Testis (tissue), 3 donors: ENCODE measurements around the gene ZNF304. TPM values are rescaled to one million over a fixed set of nuclear protein-coding genes. Genes with fewer than 3 reads are reported as not detected.

ENCODE experiments used
- DNase-seq: peaks from one replicate; pipeline ENCODE4 v3.0.0-alpha.2; 2019
- H3K27ac ChIP-seq, 2 donors: fragments of 200-600 bp; sonication (generic); one replicate each; pipeline ENCODE4 v1.5.1; 2019
- H3K27me3 ChIP-seq: fragments of 200-600 bp; sonication (generic); one replicate; pipeline ENCODE4 v1.5.1; 2019
- H3K36me3 ChIP-seq: fragments of 200-600 bp; sonication (generic); one replicate; pipeline ENCODE4 v1.5.1; 2017; ENCODE audit warnings: low read depth; ENCODE audit errors: missing control alignments
- H3K4me1 ChIP-seq: fragments of 200-600 bp; sonication (generic); one replicate; pipeline ENCODE4 v1.5.1; 2019
- H3K4me3 ChIP-seq, 2 donors: fragments of 200-600 bp; sonication (generic); one replicate each; pipeline ENCODE4 v1.5.1; 2017 to 2019
- H3K9me3 ChIP-seq: fragments of 200-600 bp; sonication (generic); one replicate; pipeline ENCODE4 v1.5.1; 2017
- CTCF ChIP-seq, 3 experiments: fragments of 450-650 bp in 2 of 3; fragments of 200-600 bp in 1 of 3; sonication (generic) in 1 of 3; IDR thresholded peaks; one replicate each; pipeline ENCODE4 v1.5.1; 2016 to 2019; ENCODE audit warnings: antibody characterized with exemption in 3 of 3, mild to moderate bottlenecking in 2 of 3, moderate library complexity in 1 of 3
- POLR2A ChIP-seq: fragments of 450-650 bp; IDR thresholded peaks from one replicate; pipeline ENCODE4 v1.6.1; 2017; ENCODE audit warnings: antibody characterized with exemption, mild to moderate bottlenecking, moderate library complexity
- WGBS, 2 donors: methylation state at CpG; one replicate each; pipeline ENCODE4 v1.1.5; 2018; 5-methylcytosine and 5-hydroxymethylcytosine counted together
- intact Hi-C: fragments of 100-400 bp; cut with DNase I; formaldehyde crosslinking; loops from one replicate; pipeline ENCODE4 v1.15.1; 2023; ENCODE audit warnings: low total_unique reads
- polyA plus RNA-seq: library from polyadenylated mRNA; stranded (reverse); fragments of 350-450 nt; fragmentation: Illumina TruSeq; extraction: RNeasy Lipid Tissue Mini Kit (QIAGEN cat#74804); gene quantifications from one replicate; pipeline ENCODE4 v1.2.3, GENCODE V29; 2014; ENCODE audit warnings: low read depth, low replicate concordance; ENCODE audit not compliant: insufficient read depth
- total RNA-seq, 2 donors: library from RNA; depleted of rRNA; stranded (reverse); fragments of >200 nt; gene quantifications; one replicate each; pipeline ENCODE4 v1.2.3, GENCODE V29; 2016

The ZNF304 gene
- total and polyA plus RNA-seq, 3 donors from 2014 or later: 9.5 to 11.4 (median 10.8) TPM

- H3K9me3 ChIP-seq: no peaks in the 10 kb centered on the region
- no peaks in the 10 kb centered on the region for H3K4me1 ChIP-seq
- TF ChIP-seq CTCF (IDR thresholded peaks at IDR 0.05): no peak
- TF ChIP-seq POLR2A: no peak
- H3K36me3 ChIP-seq: no peaks in the 10 kb centered on the region
- DNase-seq: no peak
- intact Hi-C loops: no loop called here
- no peak overlapping the region for H3K4me3 ChIP-seq
- H3K27me3 ChIP-seq: no peaks in the 10 kb centered on the region
- H3K27ac ChIP-seq: no peak overlapping the region
- WGBS, 2 donors: 85 to 86% methylated on average over 4 to 9 of the region's 9 CpGs
These were observed 52.9 kb downstream of the ZNF304 start for GRCh38 chr19:57403737-57404563.

GRCh38 chr19:57406516-57407123 lies 55.5 kb downstream of the ZNF304 start:
- H3K27me3 ChIP-seq: no peaks in the 10 kb centered on the region
- H3K36me3 ChIP-seq: no peaks in the 10 kb centered on the region
- no peak overlapping the region for H3K27ac ChIP-seq
- H3K4me1 ChIP-seq: peaks cover 1% of the 10 kb centered on the region
- no peak overlapping the region for H3K4me3 ChIP-seq
- no peaks in the 10 kb centered on the region for H3K9me3 ChIP-seq
- intact Hi-C loops: no loop called here
- 34 to 39% methylated on average over 5 to 8 of the region's 8 CpGs for WGBS, 2 donors
- TF ChIP-seq POLR2A (no peak), CTCF (IDR thresholded peaks at IDR 0.05) (peak in 1 of 3 experiments; percentile 51)
- DNase-seq: peak; percentile 78

Other genes starting within 250 kb of the ZNF304 start
- 1 to 10 TPM; 2.9 to 4.6 TPM for gene USP29, start 231.3 kb upstream of the ZNF304 start, total RNA-seq
- 9.9 TPM for gene USP29, start 231.3 kb upstream of the ZNF304 start, polyA plus RNA-seq
- under 1 TPM in 1 of 2 donors, not detected in 1; 0.19 TPM for gene ZIM3, start 206.1 kb upstream of the ZNF304 start, total RNA-seq
- not detected for gene ZIM3, start 206.1 kb upstream of the ZNF304 start, polyA plus RNA-seq
- gene DUXA, start 183.8 kb upstream of the ZNF304 start, total RNA-seq: under 1 TPM; 0.31 to 0.87 TPM
- not detected for gene DUXA, start 183.8 kb upstream of the ZNF304 start, polyA plus RNA-seq
- 10 to 100 TPM; 47.6 to 48.3 TPM for gene ZNF264, start 159.8 kb upstream of the ZNF304 start, total RNA-seq
- gene ZNF264, start 159.8 kb upstream of the ZNF304 start, polyA plus RNA-seq: 28.7 TPM
- 10 to 100 TPM; 33.8 to 35.1 TPM for gene AURKC, start 120.2 kb upstream of the ZNF304 start, total RNA-seq
- 109 TPM for gene AURKC, start 120.2 kb upstream of the ZNF304 start, polyA plus RNA-seq
- 10 to 100 TPM; 19.6 to 23.0 TPM for gene ZNF805, start 110.6 kb upstream of the ZNF304 start, total RNA-seq
- 6.8 TPM for gene ZNF805, start 110.6 kb upstream of the ZNF304 start, polyA plus RNA-seq
- 10 to 100 TPM; 59.5 to 65.9 TPM for gene ZNF460, start 70.8 kb upstream of the ZNF304 start, total RNA-seq
- 5.0 TPM for gene ZNF460, start 70.8 kb upstream of the ZNF304 start, polyA plus RNA-seq
- 10 to 100 TPM; 11.3 to 12.3 TPM for gene ZNF543, start 30.8 kb upstream of the ZNF304 start, total RNA-seq
- 4.7 TPM for gene ZNF543, start 30.8 kb upstream of the ZNF304 start, polyA plus RNA-seq
- 10 to 100 TPM; 30.2 to 31.2 TPM for gene TRAPPC2B, start 12.3 kb downstream of the ZNF304 start, total RNA-seq
- gene TRAPPC2B, start 12.3 kb downstream of the ZNF304 start, polyA plus RNA-seq: 24.0 TPM
- gene ZNF547, start 12.3 kb downstream of the ZNF304 start, total RNA-seq: 10 to 100 TPM in 1 of 2 donors, 1 to 10 TPM in 1; 7.8 to 11.8 TPM
- 4.7 TPM for gene ZNF547, start 12.3 kb downstream of the ZNF304 start, polyA plus RNA-seq
- 10 to 100 TPM; 35.4 to 39.3 TPM for gene ZNF548, start 38.6 kb downstream of the ZNF304 start, total RNA-seq
- gene ZNF548, start 38.6 kb downstream of the ZNF304 start, polyA plus RNA-seq: 14.6 TPM
- 10 to 100 TPM; 19.8 to 25.5 TPM for gene ZNF17, start 59.9 kb downstream of the ZNF304 start, total RNA-seq
- 7.4 TPM for gene ZNF17, start 59.9 kb downstream of the ZNF304 start, polyA plus RNA-seq
- 10 to 100 TPM; 11.2 to 14.1 TPM for gene ZNF749, start 84.1 kb downstream of the ZNF304 start, total RNA-seq
- 7.9 TPM for gene ZNF749, start 84.1 kb downstream of the ZNF304 start, polyA plus RNA-seq
- gene VN1R1, start 105.9 kb downstream of the ZNF304 start, total RNA-seq: 1 to 10 TPM; 5.3 to 7.8 TPM
- gene VN1R1, start 105.9 kb downstream of the ZNF304 start, polyA plus RNA-seq: 0.44 TPM
- 10 to 100 TPM; 39.8 to 57.3 TPM for gene ZNF772, start 126.3 kb downstream of the ZNF304 start, total RNA-seq
- 7.6 TPM for gene ZNF772, start 126.3 kb downstream of the ZNF304 start, polyA plus RNA-seq
- gene ZNF419, start 136.5 kb downstream of the ZNF304 start, total RNA-seq: 10 to 100 TPM; 15.1 to 23.6 TPM
- gene ZNF419, start 136.5 kb downstream of the ZNF304 start, polyA plus RNA-seq: 10.1 TPM
- 10 to 100 TPM; 31.2 to 33.3 TPM for gene ZNF773, start 148.7 kb downstream of the ZNF304 start, total RNA-seq
- gene ZNF773, start 148.7 kb downstream of the ZNF304 start, polyA plus RNA-seq: 7.3 TPM
- gene ZNF549, start 176.1 kb downstream of the ZNF304 start, total RNA-seq: 10 to 100 TPM; 12.8 to 13.5 TPM
- gene ZNF549, start 176.1 kb downstream of the ZNF304 start, polyA plus RNA-seq: 6.9 TPM
- gene ZNF550, start 208.6 kb downstream of the ZNF304 start, total RNA-seq: 10 to 100 TPM in 1 of 2 donors, 1 to 10 TPM in 1; 9.9 to 10.7 TPM
- gene ZNF550, start 208.6 kb downstream of the ZNF304 start, polyA plus RNA-seq: 5.7 TPM
- 10 to 100 TPM in 1 of 2 donors, 1 to 10 TPM in 1; 8.7 to 10.9 TPM for gene ZNF416, start 227.6 kb downstream of the ZNF304 start, total RNA-seq
- gene ZNF416, start 227.6 kb downstream of the ZNF304 start, polyA plus RNA-seq: 9.4 TPM
- 10 to 100 TPM; 15.1 to 21.7 TPM for gene ZIK1, start 232.9 kb downstream of the ZNF304 start, total RNA-seq
- gene ZIK1, start 232.9 kb downstream of the ZNF304 start, polyA plus RNA-seq: 8.9 TPM
- gene ZNF530, start 248.6 kb downstream of the ZNF304 start, total RNA-seq: 1 to 10 TPM; 4.6 to 9.8 TPM
- gene ZNF530, start 248.6 kb downstream of the ZNF304 start, polyA plus RNA-seq: 3.0 TPM